OCI-LY1 (cell line): ENCODE measurements around the gene NUDT14.

Experiments used
- H2AFZ ChIP-seq: fragments of 200-600 bp; sonication (generic), shearing (Covaris generic); 2 replicates; pipeline ENCODE4 v1.6.0; 2014; ENCODE audit warnings: antibody characterized with exemption, mild to moderate bottlenecking, low read length
- H3F3A ChIP-seq: fragments of 200-600 bp; sonication (generic), shearing (Covaris generic); 2 replicates; pipeline ENCODE4 v1.6.0; 2014; ENCODE audit warnings: mild to moderate bottlenecking, antibody characterized with exemption, low read length, moderate library complexity; ENCODE audit not compliant: insufficient read depth
- H3K27ac ChIP-seq: fragments of 200-600 bp; sonication (generic); 2 replicates; pipeline ENCODE4 v1.5.1; 2014; ENCODE audit warnings: low read length, mixed run types, mild to moderate bottlenecking, low read depth; ENCODE audit not compliant: poor library complexity, severe bottlenecking
- H3K27me3 ChIP-seq: fragments of 200-600 bp; sonication (generic); 2 replicates; pipeline ENCODE4 v1.6.0; 2014; ENCODE audit warnings: antibody characterized with exemption, mild to moderate bottlenecking, low read length, moderate library complexity; ENCODE audit not compliant: insufficient read depth
- H3K36me3 ChIP-seq: fragments of 200-600 bp; sonication (generic); 2 replicates; pipeline ENCODE4 v1.6.1; 2014; ENCODE audit warnings: mild to moderate bottlenecking, antibody characterized with exemption, low read length, moderate library complexity, mixed read lengths; ENCODE audit not compliant: insufficient read depth
- H3K4me1 ChIP-seq: fragments of 200-600 bp; sonication (generic); 2 replicates; pipeline ENCODE4 v1.5.1; 2014; ENCODE audit warnings: mild to moderate bottlenecking, low read length, moderate library complexity; ENCODE audit not compliant: insufficient read depth, severe bottlenecking
- H3K4me2 ChIP-seq: fragments of 200-600 bp; sonication (generic), shearing (Covaris generic); 2 replicates; pipeline ENCODE4 v1.6.1; 2014; ENCODE audit warnings: low read length
- H3K4me3 ChIP-seq: fragments of 200-600 bp; sonication (generic); 2 replicates; pipeline ENCODE4 v1.5.1; 2014; ENCODE audit warnings: low read length, low read depth, mild to moderate bottlenecking, mixed read lengths; ENCODE audit not compliant: poor library complexity, severe bottlenecking
- H3K79me2 ChIP-seq: fragments of 200-600 bp; shearing (Covaris generic); 2 replicates; pipeline ENCODE4 v1.6.1; 2016; ENCODE audit warnings: mixed run types, low read length, mixed read lengths; ENCODE audit not compliant: insufficient read depth
- H3K9ac ChIP-seq: fragments of 200-600 bp; sonication (generic), shearing (Covaris generic); 2 replicates; pipeline ENCODE4 v1.6.1; 2014; ENCODE audit warnings: mild to moderate bottlenecking, low read length, mixed read lengths
- H3K9me2 ChIP-seq: fragments of 200-600 bp; sonication (generic), shearing (Covaris generic); 2 replicates; pipeline ENCODE4 v1.6.1; 2014; ENCODE audit warnings: low read depth, mild to moderate bottlenecking, low read length, mixed read lengths
- H3K9me3 ChIP-seq: fragments of 200-600 bp; shearing (Covaris generic); 2 replicates; pipeline ENCODE4 v1.6.1; 2014; ENCODE audit warnings: low read length, mixed read lengths
- H4K20me1 ChIP-seq: fragments of 200-600 bp; sonication (generic), shearing (Covaris generic); 2 replicates; pipeline ENCODE4 v1.6.0; 2016; ENCODE audit warnings: mild to moderate bottlenecking, low read length; ENCODE audit not compliant: insufficient read depth
- EZH2 ChIP-seq: fragments of 200-600 bp; sonication (generic), shearing (Covaris generic); IDR thresholded peaks from 2 replicates; pipeline ENCODE4 v1.8.0; 2017; ENCODE audit warnings: borderline replicate concordance, mixed run types, mild to moderate bottlenecking, antibody characterized with exemption, low read length, moderate library complexity, mixed read lengths
- TF ChIP-seq, protein P1 (sequence below): fragments of 200-600 bp; sonication (generic), shearing (Covaris generic); IDR thresholded peaks from 2 replicates; pipeline ENCODE4 v1.5.1; 2017; ENCODE audit warnings: mild to moderate bottlenecking, antibody characterized with exemption, low read length, moderate library complexity, mixed read lengths

Gene NUDT14

DNA sequence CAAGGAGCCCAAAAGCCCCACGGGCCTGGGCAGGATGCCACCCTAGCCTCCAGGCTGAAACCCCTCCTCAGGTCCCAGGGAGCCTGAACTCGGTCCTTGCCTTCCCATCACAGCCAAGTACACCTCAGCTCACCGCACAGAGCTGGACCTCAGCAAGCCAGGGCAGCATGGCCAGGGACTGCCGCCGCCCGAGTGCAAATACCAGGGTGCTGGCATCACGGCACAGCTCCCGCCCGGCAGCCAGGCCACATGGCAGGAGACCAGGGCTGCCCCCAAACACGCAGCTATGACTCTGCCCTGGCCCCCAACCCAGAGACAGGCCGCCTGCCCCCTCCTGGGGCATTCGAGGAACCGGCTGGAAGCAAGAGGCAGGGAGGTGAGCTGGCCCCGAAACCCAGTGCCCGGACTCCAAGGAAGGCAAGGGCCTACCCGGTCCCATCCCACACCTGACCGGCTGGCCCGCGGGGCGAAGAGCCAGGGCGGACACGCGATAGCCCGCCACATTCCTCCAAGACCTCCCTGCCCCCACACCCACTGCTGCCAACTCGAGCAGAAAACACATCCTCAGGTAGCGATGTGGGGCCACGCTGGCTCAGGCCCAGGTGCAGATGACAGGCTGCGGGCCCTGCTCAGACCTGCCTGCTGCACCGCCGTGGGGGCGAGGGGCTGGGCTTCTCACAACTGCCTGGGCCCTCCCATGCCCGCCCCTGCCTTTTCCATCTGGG lies 15.2 kb downstream of the NUDT14 start:
- H3K4me2 ChIP-seq, result no peak overlapping the region
- H4K20me1 ChIP-seq, result no peaks in the 10 kb centered on the region
- H3K4me3 ChIP-seq, result no peak overlapping the region
- no peaks in the 10 kb centered on the region for H3K9me3 ChIP-seq
- peaks cover 10% of the 10 kb centered on the region; the same call in 1 of the 2 replicates for H3K27me3 ChIP-seq
- H3K4me1 ChIP-seq, result peaks cover 11% of the 10 kb centered on the region
- no peak overlapping the region for H2AFZ ChIP-seq
- no peak overlapping the region for H3K9ac ChIP-seq
- no peaks in the 10 kb centered on the region for H3F3A ChIP-seq
- no peaks in the 10 kb centered on the region for H3K9me2 ChIP-seq
- no peak overlapping the region for H3K27ac ChIP-seq
- H3K79me2 ChIP-seq, result no peaks in the 10 kb centered on the region
- TF ChIP-seq, protein P1, sequence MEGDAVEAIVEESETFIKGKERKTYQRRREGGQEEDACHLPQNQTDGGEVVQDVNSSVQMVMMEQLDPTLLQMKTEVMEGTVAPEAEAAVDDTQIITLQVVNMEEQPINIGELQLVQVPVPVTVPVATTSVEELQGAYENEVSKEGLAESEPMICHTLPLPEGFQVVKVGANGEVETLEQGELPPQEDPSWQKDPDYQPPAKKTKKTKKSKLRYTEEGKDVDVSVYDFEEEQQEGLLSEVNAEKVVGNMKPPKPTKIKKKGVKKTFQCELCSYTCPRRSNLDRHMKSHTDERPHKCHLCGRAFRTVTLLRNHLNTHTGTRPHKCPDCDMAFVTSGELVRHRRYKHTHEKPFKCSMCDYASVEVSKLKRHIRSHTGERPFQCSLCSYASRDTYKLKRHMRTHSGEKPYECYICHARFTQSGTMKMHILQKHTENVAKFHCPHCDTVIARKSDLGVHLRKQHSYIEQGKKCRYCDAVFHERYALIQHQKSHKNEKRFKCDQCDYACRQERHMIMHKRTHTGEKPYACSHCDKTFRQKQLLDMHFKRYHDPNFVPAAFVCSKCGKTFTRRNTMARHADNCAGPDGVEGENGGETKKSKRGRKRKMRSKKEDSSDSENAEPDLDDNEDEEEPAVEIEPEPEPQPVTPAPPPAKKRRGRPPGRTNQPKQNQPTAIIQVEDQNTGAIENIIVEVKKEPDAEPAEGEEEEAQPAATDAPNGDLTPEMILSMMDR, result no peak
- no peak for TF ChIP-seq EZH2
- no peaks in the 10 kb centered on the region for H3K36me3 ChIP-seq

DNA sequence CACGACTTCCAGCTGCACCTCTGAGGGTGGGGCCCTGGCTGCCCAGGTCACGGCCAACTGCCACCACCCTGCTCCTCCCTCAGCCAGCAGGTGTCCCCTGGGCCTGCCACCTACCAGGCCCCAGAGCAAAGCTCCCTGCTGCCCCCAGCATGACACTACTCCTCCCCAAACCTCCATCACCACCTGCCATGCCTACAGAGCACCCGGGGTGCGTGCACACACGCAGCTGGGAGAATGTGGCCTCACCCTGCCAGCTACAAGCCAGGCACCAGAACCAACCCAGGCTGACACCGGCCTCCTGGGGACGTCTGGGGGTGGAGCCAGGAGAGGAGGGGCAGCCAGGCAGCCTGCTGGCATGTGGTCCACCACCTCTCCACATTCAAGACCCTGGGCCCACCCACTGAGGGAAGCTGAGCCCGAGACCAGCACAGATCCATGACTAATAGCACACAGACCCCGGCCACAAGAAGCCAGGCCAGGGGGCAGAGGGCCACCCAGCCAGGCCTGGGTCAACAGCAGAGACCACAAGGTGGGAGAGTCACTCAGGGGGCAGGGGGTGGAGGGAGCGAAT lies 15.9 kb downstream of the NUDT14 start:
- no peak overlapping the region for H3K4me3 ChIP-seq
- no peak overlapping the region for H3K27ac ChIP-seq
- H3K4me1 ChIP-seq, result peaks cover 11% of the 10 kb centered on the region
- TF ChIP-seq EZH2, result no peak
- TF ChIP-seq, protein P1, result no peak
- H2AFZ ChIP-seq, result no peak overlapping the region
- no peaks in the 10 kb centered on the region for H4K20me1 ChIP-seq
- H3F3A ChIP-seq, result no peaks in the 10 kb centered on the region
- H3K79me2 ChIP-seq, result no peaks in the 10 kb centered on the region
- H3K4me2 ChIP-seq, result no peak overlapping the region
- no peak overlapping the region for H3K9ac ChIP-seq
- no peaks in the 10 kb centered on the region for H3K9me2 ChIP-seq
- peaks cover 10% of the 10 kb centered on the region; the same call in 1 of the 2 replicates for H3K27me3 ChIP-seq
- H3K36me3 ChIP-seq, result no peaks in the 10 kb centered on the region
- no peaks in the 10 kb centered on the region for H3K9me3 ChIP-seq

DNA sequence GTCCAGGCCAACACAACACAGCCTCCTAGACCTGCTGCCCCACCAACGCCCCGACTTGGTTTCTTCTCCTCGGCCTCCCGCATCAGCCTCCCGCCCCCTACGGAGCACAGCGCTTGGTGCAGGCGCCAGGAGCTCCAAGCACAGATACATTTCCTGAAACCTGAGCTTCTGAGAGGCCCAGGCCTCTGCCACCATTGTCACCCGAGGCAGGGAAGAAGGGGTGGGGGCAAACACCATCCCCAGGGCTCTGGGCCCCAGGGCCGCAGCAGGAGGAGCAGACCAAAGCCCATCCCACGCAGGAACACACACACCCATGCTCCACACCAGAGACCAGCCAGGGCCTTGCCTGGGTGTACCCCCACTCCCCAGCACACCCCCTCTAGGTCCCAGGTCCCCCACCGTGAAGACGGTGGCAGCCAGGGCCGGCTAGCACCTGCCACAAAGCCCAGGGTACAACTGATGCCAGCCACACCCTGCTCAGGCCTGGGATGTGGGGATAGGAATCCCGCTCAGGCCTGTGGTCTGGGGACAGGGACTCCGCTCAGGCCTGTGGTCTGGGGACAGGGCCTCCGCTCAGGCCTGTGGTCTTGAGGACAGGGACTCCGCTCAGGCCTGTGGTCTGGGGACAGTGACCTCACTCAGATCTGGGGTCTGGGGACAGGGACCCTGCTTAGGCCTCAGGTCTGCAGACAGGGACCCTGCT lies 17.9 kb downstream of the NUDT14 start:
- Histone ChIP-seq H3K4me3 (no peak overlapping the region), H3K9me3 (no peaks in the 10 kb centered on the region), H3K79me2 (no peaks in the 10 kb centered on the region), H3K4me2 (no peak overlapping the region), H3K9me2 (no peaks in the 10 kb centered on the region), H3F3A (no peaks in the 10 kb centered on the region), H3K27ac (no peak overlapping the region), H3K27me3 (0 out of 2 replicates have a peak, but pooled peaks cover 5% of the 10 kb centered on the region), H2AFZ (no peak overlapping the region), H3K36me3 (no peaks in the 10 kb centered on the region), H4K20me1 (no peaks in the 10 kb centered on the region), H3K4me1 (peaks cover 5% of the 10 kb centered on the region), H3K9ac (no peak overlapping the region)
- TF ChIP-seq EZH2, result no peak
- TF ChIP-seq, protein P1, result no peak
